PC-9 (cell line): ENCODE measurements around the gene OTP. TPM values are rescaled to one million over a fixed set of nuclear protein-coding genes. Genes with fewer than 3 reads are reported as not detected.

Source experiments
- BruUV-seq: library from RNA; stranded (reverse); fragments of 400-500 nt; replicated peaks from 2 replicates; lab custom pipeline; 2021; lab: Mats Ljungman, UMichigan
- CTCF ChIA-PET: fragments of 300-600 bp; sonication (Branson Sonifier 250); formaldehyde crosslinking; loops from one replicate; lab custom pipeline; 2022; ENCODE audit warnings: antibody characterized with exemption; lab: Charles Lee
- POLR2A ChIA-PET: fragments of 300-600 bp; sonication (Branson Sonifier 250); formaldehyde crosslinking; loops from one replicate; lab custom pipeline; 2022; ENCODE audit warnings: antibody characterized with exemption; ENCODE audit not compliant: unreplicated experiment; lab: Charles Lee
- DNase-seq, 2 experiments: peaks; one replicate each; pipeline versions ENCODE4 v3.0.0 to v3.0.0-alpha.2; 2015 to 2022; ENCODE audit warnings: mixed read lengths in 1 of 2
- H2AFZ ChIP-seq: fragments of 200-600 bp; sonication (generic); 2 replicates; pipeline ENCODE4 v1.8.1; 2017; ENCODE audit warnings: antibody characterized with exemption
- H3F3A ChIP-seq: fragments of 200-600 bp; sonication (generic); 2 replicates; pipeline ENCODE4 v1.8.1; 2017; ENCODE audit warnings: antibody characterized with exemption, mild to moderate bottlenecking, low read depth; ENCODE audit not compliant: insufficient read depth
- H3K27ac ChIP-seq: fragments of 200-600 bp; sonication (generic); 2 replicates; pipeline ENCODE4 v1.6.1; 2016; ENCODE audit warnings: mixed run types
- H3K27me3 ChIP-seq: fragments of 200-600 bp; sonication (generic); 2 replicates; pipeline ENCODE4 v1.6.1; 2016; ENCODE audit warnings: low read depth, mixed run types; ENCODE audit not compliant: insufficient read depth
- H3K36me3 ChIP-seq: fragments of 200-600 bp; sonication (generic); 2 replicates; pipeline ENCODE4 v1.6.1; 2016; ENCODE audit warnings: low read depth, mixed run types
- H3K4me1 ChIP-seq: fragments of 200-600 bp; sonication (generic); replicated peaks from 2 replicates; pipeline ENCODE4 v1.6.1; 2016; ENCODE audit warnings: mixed run types; ENCODE audit not compliant: insufficient read depth
- H3K4me2 ChIP-seq: fragments of 200-600 bp; sonication (generic); 2 replicates; pipeline ENCODE4 v1.6.1; 2017; ENCODE audit warnings: mixed run types
- H3K4me3 ChIP-seq: fragments of 200-600 bp; sonication (generic); 2 replicates; pipeline ENCODE4 v1.6.1; 2016; ENCODE audit warnings: mixed run types
- H3K79me2 ChIP-seq: fragments of 200-600 bp; sonication (generic); 2 replicates; pipeline ENCODE4 v1.6.1; 2017; ENCODE audit warnings: low read depth, mixed run types
- H3K9me2 ChIP-seq: fragments of 200-600 bp; sonication (generic); 2 replicates; pipeline ENCODE4 v1.8.1; 2017; ENCODE audit warnings: mild to moderate bottlenecking; ENCODE audit not compliant: insufficient read depth
- H3K9me3 ChIP-seq: fragments of 200-600 bp; sonication (generic); 2 replicates; pipeline ENCODE4 v1.8.1; 2016; ENCODE audit warnings: low read depth; ENCODE audit not compliant: insufficient read depth
- H4K20me1 ChIP-seq: fragments of 200-600 bp; sonication (generic); 2 replicates; pipeline ENCODE4 v1.8.1; 2017; ENCODE audit not compliant: insufficient read depth
- EZH2 ChIP-seq: fragments of 200-600 bp; sonication (generic); IDR thresholded peaks from 2 replicates; pipeline ENCODE4 v1.8.0; 2017; ENCODE audit warnings: antibody characterized with exemption, low read depth
- intact Hi-C: fragments of 100-400 bp; cut with micrococcal nuclease; formaldehyde crosslinking; loops from one replicate; pipeline ENCODE4 v1.10.0; 2022; ENCODE audit not compliant: unreplicated experiment
- total RNA-seq: library from RNA; stranded (reverse); gene quantifications from 2 replicates; pipeline ENCODE4 v1.2.3, GENCODE V29; 2021
- TF ChIP-seq, protein P1 (sequence below): fragments of 200-600 bp; sonication (generic); conservative IDR thresholded peaks from 2 replicates; pipeline ENCODE4 v1.6.1; 2017; ENCODE audit warnings: mixed run types, antibody characterized with exemption, mild to moderate bottlenecking, moderate library complexity

The OTP gene
- total RNA-seq, 1 experiment from 2014 or later = not detected

DNA sequence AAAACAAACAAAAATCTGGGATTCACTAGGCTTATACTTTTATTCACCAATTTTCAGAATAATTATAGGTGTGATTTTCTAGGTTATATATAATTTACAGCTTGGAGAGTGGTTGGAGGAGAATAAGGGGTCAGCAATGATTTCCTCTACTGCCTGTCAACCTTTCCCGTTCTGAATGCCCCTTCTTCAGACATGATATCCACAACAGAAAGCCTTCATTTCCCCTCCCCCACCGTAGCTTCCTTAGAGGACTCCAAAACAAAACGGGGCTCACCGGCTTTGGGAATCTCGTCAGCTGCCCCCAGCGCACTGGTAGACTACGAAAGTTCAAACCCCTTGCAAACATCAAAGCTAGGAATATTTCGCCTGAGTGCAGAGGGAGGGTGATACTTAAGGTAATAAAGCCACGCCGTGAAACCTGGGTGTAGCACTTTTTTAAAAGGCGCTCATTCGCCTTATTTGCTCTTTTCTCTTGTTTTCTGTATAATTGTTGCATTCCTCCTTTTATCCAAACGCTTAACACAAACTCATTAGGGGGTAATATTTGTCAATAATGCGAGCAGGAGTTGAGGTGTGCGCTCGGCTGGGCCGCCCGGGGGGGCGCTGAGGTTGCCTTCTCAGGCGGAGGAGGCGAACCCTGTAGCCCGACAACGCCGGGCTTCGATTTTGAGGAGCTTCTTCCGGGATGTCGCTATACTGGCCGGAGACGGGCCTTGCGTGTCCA, 2.4 kb downstream of the OTP start:
- no peaks in the 10 kb centered on the region for H4K20me1 ChIP-seq
- TF ChIP-seq, protein P1, sequence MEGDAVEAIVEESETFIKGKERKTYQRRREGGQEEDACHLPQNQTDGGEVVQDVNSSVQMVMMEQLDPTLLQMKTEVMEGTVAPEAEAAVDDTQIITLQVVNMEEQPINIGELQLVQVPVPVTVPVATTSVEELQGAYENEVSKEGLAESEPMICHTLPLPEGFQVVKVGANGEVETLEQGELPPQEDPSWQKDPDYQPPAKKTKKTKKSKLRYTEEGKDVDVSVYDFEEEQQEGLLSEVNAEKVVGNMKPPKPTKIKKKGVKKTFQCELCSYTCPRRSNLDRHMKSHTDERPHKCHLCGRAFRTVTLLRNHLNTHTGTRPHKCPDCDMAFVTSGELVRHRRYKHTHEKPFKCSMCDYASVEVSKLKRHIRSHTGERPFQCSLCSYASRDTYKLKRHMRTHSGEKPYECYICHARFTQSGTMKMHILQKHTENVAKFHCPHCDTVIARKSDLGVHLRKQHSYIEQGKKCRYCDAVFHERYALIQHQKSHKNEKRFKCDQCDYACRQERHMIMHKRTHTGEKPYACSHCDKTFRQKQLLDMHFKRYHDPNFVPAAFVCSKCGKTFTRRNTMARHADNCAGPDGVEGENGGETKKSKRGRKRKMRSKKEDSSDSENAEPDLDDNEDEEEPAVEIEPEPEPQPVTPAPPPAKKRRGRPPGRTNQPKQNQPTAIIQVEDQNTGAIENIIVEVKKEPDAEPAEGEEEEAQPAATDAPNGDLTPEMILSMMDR = no peak
- TF ChIP-seq EZH2 = no peak
- H3K27me3 ChIP-seq = peaks cover 39% of the 10 kb centered on the region
- H3F3A ChIP-seq = no peaks in the 10 kb centered on the region
- ChIA-PET CTCF (no interaction called here), POLR2A (no interaction called here)
- intact Hi-C loops = no loop called here
- no peaks in the 10 kb centered on the region for H3K4me1 ChIP-seq
- DNase-seq = no peak
- no peaks in the 10 kb centered on the region for H3K9me2 ChIP-seq
- H3K4me2 ChIP-seq = no peak overlapping the region
- no peaks in the 10 kb centered on the region for H3K9me3 ChIP-seq
- no peak overlapping the region for H3K27ac ChIP-seq
- no peaks in the 10 kb centered on the region for H3K79me2 ChIP-seq
- BruUV-seq = no TSS peak
- no peak overlapping the region for H2AFZ ChIP-seq
- no peak overlapping the region for H3K4me3 ChIP-seq
- no peaks in the 10 kb centered on the region for H3K36me3 ChIP-seq

DNA sequence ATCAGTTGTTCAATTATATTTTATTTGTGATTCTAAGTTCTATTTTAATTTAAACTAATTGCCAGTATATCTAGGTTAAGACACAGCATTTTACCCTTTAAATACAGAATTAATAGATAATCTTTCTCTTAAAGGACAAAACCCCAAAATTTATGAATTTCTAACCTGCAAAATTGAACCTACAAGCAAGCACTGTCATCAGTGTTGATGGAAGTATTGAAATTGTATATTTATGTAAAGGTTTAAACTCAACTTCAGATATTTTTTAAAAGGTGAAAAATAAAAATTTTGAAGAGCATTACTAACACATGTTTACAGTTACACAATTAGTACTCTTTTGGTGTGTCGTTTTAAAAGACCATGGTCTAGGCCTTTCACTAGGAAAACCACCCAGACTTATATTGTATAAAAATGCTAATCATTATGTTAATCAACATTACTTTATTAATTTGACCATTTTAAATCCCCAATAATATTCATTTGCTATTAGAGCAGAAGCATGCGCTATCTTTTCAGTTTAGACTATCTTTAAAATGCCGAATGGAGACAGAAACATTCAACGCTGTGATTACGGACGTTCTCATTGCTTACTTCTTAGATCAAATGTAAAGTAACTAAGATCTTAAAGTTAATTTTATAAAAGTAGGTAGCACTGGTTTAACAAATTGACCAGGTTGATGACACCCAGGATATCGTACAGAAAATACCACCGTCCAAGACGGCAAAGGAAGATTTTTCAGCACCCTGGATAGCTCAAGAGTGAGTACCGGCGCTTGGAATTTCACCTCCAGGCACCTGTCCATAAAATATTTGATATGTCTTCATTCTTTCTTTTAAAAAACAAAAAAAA, 3.2 kb downstream of the OTP start:
- TF ChIP-seq, protein P1 = no peak
- no peak for TF ChIP-seq EZH2
- Histone ChIP-seq H3K9me3 (no peaks in the 10 kb centered on the region), H3K9me2 (no peaks in the 10 kb centered on the region), H3K4me3 (no peak overlapping the region), H3K79me2 (no peaks in the 10 kb centered on the region), H4K20me1 (no peaks in the 10 kb centered on the region), H3K36me3 (no peaks in the 10 kb centered on the region), H3K27ac (no peak overlapping the region), H3K27me3 (peaks cover 47% of the 10 kb centered on the region), H2AFZ (no peak overlapping the region), H3K4me1 (no peaks in the 10 kb centered on the region), H3K4me2 (no peak overlapping the region), H3F3A (no peaks in the 10 kb centered on the region)
- ChIA-PET POLR2A (no interaction called here), CTCF (no interaction called here)
- no peak for DNase-seq
- intact Hi-C loops = no loop called here
- no TSS peak for BruUV-seq

DNA sequence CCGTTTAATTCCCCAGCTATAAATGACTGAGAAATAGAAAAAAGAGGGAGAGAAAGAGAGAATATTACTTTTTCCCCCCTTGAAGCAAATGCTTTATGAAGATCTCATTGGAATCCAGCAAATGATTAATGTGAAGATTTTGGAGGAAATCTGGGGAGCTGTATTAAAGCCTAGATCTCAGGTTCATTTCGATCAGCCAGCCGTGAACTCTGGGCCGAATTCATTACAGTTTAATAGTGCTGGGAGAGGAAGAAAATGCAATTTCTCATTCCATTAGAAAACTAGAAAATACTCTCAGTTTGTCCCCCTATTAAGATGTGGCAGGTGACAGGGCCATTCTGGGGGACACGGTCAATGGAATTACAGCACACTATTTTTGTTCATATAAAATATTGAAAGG, 4.8 kb downstream of the OTP start:
- Histone ChIP-seq H3K4me1 (no peaks in the 10 kb centered on the region), H4K20me1 (no peaks in the 10 kb centered on the region), H3K9me3 (no peaks in the 10 kb centered on the region), H3K27ac (no peak overlapping the region), H3F3A (no peaks in the 10 kb centered on the region), H3K79me2 (no peaks in the 10 kb centered on the region), H3K27me3 (peaks cover 57% of the 10 kb centered on the region), H3K9me2 (no peaks in the 10 kb centered on the region), H3K36me3 (no peaks in the 10 kb centered on the region), H3K4me3 (no peak overlapping the region), H3K4me2 (no peak overlapping the region), H2AFZ (no peak overlapping the region)
- no peak for TF ChIP-seq EZH2
- TF ChIP-seq, protein P1 = no peak
- no peak for DNase-seq
- POLR2A ChIA-PET = no interaction called here
- CTCF ChIA-PET = no interaction called here
- BruUV-seq = no TSS peak
- intact Hi-C loops = no loop called here
